Glomerular visceral epithelial cell (primary cell): ENCODE results near the gene PROSER3.
A peak's percentile ranks its signal among the peaks of the same experiment; 100 is the strongest.

Experiments
- DNase-seq: peaks from one replicate; pipeline ENCODE4 v3.0.0-alpha.2; 2016; ENCODE audit errors: extremely low spot score

Gene PROSER3

DNA sequence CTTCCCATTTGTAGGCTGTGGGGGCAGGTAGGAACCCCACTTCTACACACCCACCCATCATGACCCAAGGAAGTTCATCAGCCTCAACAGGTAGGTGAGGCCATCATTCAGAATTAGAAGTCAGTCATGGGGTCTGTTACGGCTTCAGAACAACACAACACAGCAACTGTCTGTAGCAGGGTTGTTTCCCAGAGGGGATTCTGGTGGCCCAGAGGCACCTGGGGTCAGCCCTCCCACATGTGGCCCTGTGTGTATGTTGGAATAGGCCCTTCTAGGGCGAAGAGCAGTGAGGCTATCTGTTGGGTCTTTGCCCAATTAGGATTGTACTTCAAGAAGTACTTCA, 19.1 kb upstream of the PROSER3 start:
- no peak for DNase-seq

DNA sequence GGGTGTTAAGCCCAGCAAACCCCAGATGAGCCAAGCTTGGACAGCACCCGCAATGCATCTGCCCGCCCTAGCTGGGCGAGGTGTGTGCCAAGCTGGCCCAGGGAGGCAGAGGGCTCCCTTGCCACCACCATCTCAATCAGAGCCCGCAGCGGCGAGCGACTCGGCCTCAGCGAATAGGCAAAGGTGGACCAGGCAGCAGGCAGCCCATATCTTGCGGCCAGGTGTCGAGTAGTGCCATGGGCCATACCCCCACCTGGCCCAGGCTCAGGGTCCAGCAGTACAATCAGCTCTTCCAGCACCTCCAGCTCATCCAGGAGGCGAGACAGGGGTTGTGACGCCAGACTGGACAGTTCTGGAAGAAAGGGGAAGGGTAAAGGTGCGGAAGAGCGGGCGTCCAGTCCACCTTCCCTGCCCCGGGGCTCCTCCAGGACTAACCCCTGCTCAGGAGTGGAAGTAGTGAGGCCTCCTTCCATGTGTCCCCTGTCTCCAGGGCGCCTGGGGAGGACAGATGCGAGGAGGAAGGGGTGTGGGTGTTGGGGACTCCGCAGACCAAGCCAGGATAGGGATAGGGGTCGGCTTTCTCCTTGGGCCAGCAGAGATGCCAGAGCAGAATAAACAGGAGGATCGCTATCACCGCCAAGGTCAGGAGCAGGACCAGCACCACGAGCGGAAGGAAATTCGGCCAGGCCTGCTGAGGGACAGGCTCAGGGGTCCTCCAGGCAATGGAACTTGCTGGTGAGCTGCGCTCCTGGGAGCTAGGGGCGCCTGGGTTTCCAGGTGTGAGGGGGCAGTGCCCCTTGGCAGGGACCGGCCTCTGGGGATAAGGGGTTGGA, 18.5 kb upstream of the PROSER3 start:
- no peak for DNase-seq

DNA sequence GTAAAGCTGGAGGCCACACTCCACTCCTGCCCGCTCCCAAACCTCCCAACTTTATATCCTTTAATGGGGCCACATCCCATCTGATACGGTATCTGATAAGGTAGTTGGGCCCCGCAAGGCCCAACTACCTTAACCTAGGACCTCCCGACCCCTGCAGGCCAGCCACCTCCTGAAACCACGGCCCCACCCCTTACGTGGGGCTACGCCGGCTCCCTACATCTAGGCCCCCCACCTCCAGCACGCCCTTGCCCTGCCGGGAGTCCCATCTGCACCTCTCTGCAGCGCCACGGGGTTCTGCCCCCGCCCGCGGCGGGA, 17.9 kb upstream of the PROSER3 start:
- DNase-seq, result no peak

DNA sequence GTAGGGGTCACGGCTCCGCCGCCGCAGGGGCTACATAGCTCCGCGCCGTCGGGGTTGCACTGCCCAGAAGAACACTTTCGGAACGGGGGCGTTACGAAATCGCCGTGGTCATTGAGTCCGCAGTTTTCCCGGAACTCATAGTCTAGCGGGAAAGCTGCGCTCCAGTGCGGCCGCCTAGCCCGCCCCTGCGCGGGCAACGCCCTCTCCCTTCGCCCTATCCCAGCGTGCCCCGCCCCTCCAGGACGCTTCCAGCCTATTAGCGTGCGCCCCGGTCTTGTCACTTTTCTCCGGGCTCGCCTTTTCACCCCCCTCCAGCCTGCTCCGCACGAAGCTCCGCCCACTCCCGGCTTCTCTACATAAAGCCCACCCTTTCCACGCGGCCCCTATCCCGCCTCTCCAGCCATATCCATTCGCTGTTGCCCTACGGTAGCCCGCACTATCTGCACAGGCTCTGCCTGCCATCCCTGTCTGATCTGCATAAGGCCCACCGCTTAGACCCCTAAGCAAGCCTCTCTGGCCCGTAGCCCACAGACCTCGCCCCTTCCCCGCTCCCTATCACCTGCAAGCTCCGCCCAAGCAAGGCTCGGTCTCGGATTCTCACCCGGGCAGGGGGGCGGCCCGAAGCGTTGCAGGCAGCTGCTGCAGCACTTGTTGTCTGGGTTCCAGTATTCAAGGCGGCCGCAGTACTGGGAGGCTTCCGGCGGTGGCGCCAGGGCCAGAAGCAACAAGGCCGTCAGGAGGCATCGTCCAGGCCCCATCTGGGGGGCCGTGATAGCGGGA, 17.4 kb upstream of the PROSER3 start:
- DNase-seq, result peak; percentile 98

DNA sequence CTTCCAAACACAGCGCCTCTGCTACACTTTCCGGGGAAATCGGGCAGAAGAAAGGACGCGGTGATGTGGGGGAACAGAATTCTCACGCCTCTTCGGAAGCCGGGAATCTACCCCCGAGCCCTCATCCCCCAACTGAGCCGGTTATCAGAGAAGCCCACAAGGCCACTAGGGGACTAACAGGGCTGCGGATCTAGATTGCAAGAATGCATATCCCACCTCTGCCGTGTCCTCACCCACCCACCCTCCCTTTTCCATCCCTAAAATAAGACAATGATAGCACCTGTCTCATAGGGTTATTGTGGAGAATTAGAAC, 16.8 kb upstream of the PROSER3 start:
- DNase-seq, result no peak

DNA sequence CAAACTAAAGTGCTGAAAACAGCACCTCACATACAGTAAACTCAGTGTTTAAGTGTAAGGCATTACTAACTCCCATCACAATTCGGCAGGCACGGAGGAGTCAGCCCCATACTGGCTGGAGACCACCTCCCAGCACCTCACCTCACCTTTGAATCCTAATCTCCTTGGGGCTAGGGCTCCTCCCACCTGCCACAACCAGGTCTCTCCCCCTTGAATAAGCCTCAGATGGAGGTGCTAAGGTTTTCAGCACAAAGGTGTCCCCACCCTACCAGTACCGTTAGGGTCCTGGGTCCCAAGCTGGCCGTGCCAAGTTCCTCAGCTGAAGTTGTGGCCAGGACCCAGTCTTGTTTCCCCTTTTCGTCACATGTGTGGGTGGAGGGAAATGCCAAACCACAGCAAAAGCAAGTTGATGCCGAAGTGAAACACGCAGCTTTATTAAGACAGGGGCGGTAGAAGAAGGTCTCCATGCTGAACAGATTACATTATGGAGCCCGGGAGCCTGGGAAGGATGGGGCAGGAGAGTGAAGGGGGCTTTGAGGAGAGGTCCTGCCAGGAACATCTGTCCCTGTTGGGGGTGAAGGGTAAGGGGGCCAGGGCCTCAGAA, 15.8 kb upstream of the PROSER3 start, which contains the start of gene IGFLR1:
IGFLR1 (minus strand) TSS at position 332 of the 604 bp plus-strand sequence. CDS start 1,272 bp downstream, outside the sequence.
- DNase-seq, result no peak

DNA sequence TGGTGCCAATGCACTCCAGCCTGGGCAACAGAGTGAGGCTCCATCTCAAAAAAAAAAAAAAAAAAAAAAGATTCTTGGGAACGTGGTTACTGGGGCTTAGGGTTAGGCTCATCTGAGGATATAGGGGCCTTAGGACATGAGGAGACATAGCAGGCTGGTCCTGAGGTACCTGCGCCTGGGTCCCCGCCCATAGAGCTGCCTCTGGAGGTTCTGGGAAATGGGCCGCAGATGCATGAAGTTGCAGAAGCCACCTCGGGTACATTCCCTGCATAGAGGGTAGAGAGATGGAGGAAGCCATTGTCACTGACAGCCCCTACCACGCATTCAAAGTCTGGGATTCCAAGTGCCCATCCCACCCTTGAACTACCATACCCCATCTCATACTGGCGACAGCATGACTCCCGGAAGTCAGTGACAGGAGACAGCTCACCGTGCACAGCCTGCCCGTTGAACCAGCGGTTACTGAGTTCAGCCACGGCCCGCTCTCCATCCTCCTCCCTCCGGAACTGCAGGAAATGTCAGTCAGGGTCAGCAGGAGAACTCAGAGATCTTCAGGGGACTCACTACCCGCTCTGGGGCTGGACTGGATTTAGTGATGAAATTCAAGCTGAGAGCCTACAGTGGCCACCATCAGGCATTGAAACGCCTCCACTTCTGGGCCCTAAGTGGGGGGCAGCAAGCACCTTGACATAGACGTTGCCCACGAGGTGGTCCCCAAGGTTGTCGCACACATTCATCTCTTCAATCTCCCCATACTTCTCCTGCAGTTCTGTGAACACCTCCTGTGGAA, 14.1 kb upstream of the PROSER3 start:
- DNase-seq, result no peak

DNA sequence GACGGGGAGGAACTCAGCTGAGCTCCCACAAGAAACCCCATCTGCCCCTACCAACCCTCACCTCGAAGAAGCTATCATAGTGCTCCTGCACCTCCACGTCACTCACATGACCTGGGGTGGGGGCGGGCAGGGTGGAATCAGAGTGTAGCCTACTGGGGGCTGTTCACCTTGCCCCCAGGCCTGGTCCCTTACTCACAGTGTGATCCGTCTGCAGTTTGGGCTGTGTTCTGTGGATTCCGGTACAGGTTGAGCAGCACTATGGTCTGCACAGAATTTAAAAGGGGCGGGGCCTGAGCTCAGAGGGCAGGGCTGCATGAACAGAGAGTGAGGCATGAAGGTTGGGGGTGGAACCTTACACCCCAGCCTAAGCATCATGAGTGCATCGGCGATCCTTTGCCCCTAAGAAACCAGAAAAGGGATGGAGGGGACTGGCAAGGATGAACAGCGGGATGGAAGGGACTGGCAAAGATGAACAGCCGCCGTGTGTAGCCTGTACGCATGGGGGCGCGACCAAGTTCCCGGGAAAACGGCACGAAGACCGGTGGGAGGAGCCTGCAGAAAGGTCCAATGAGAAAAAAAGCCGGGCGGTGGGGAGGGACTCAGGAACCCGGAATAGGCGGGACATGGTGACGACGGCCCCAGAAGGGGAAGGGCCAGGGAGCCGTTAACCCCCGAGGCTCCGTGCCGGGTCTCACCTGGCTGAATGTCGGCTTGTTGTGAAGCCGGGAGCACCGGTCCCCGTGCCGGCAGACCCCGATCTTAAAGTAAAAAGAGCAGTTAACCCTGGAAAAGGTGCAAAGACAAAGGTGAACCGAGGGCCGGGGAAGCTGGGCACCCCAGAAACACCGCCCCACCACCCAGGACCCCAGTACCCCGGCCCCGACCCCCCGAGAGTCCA, 13.3 kb upstream of the PROSER3 start:
- peak; percentile 95 for DNase-seq

DNA sequence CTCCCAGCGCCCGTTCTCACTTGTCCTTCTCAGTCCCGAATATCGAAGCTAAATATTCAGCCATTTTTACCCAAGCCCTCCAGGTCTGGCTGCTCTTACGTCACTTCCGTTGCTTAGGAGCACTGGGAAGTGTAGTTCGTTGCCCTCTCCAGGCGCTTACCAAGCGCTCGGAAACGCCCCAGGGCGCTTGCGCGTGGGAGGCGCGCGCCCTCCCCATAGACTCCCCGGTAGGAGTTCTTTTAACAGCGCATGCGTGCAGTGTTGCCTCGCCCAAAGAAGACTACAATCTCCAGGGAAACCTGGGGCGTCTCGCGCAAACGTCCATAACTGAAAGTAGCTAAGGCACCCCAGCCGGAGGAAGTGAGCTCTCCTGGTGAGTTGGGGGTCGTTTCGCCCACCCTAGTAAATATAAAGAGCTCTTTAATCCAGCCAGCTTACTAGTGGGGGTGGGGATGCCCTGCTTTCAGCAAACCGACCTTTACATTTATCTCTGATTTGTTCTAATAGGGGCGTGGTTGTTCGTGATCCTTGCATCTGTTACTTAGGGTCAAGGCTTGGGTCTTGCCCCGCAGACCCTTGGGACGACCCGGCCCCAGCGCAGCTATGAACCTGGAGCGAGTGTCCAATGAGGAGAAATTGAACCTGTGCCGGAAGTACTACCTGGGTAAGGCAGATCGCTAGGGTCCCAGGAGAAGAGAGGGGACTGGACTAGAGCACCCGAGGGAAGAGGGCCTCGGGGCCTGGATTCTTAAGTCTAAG, 12.5 kb upstream of the PROSER3 start, which contains the start of the genes PSENEN and U2AF1L4:
PSENEN (plus strand) TSS at position 324 of the 759 bp plus-strand sequence; CDS start at position 604, 280 bp downstream.
U2AF1L4 (minus strand) TSS at position 91 of the 759 bp plus-strand sequence; CDS start at position 64, 27 bp downstream.
- DNase-seq, result peak; percentile 100

DNA sequence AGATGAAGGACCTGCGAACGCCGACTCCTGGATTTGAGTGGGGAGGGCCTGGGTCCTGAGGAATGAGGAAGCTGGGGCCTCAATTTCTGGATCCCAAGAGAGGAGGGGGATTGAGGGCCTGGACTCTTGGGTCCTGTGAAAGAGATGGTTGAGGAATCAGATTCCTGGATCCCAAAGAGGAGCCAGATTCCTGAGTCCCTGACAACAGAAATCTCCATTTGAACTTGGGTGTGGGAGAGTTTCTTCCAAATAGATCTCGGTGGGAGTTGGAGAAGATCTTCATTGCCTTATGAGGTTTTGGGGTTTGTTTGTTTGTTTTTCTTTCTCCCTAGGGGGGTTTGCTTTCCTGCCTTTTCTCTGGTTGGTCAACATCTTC, 11.9 kb upstream of the PROSER3 start:
- DNase-seq, result no peak

DNA sequence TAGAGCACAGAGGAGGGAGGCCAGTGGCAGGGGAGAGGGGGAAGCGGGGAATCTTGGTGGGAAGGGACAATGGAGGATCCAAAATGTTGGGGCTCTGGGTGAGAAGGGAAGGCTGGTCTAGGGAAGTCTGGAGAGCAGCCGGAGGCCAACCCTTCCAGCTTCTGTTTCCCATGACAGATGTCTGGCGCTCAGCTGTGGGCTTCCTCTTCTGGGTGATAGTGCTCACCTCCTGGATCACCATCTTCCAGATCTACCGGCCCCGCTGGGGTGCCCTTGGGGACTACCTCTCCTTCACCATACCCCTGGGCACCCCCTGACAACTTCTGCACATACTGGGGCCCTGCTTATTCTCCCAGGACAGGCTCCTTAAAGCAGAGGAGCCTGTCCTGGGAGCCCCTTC, 11.4 kb upstream of the PROSER3 start:
- DNase-seq, result no peak

DNA sequence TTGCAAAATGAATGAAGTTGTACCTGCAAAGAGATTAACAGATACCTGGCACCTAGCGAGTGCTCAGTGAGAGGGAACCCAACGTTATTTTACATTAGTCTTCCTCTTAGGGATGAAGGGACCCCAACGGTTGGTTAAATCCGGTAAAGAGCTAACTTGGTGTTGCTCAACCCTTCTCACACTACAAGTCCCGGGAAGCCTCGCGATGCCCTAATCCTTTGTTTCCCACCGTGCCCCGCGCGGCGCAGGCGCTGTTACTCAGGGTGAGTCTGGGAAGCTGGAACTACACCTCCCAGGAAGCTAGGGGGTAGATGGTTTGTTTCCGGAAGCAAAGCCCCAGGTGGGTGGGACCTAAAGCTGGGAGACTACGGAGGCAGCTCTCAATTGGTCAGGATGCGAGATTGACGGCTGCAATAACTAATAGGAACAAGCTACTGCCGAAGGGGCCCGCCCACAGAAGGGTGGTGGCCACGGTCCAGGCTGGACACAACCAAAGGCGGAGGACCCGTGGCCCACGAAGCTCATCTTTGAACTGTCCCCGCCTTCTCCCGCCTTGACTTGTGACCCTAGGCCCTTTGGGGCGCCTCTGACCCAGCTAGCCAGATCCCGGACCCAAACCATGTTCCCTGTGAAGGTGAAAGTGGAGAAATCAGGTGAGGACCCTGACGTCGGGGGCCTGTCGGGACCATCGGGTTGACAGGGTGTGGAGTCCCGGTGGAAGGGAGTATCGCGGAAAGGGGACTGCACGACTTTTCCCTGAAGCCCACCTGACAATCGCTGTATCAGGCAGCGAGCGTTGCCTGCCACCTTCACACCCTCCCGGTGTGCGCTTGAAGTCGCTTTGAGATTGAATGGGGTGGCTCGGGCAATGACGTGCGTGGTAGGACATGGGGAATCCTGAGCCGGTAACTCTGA, 9.6 kb upstream of the PROSER3 start, which contains the start of gene LIN37:
LIN37 (plus strand) TSS at position 471 of the 915 bp plus-strand sequence; CDS start at position 620, 149 bp downstream.
- DNase-seq, result peak; percentile 99

DNA sequence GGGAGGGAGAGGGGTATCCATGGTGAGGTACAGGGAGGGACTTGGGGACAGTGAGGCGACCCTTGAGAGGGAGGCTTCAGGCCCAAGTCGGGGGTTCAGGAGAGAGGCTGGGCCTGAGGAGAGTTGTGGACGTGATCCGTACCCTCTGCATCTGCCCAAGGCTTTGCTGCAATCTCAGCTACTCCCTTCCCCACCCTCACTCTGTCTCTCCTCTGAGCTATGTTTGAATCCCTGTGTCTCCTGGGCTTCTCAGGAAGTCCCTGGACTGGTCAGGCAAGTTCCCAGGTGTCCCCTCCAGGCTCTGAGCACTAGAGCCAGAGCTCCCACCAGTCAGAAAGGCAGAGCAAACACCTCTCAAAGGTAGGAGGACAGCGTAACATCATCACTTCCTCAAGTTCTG, 7.8 kb upstream of the PROSER3 start:
- DNase-seq, result no peak

DNA sequence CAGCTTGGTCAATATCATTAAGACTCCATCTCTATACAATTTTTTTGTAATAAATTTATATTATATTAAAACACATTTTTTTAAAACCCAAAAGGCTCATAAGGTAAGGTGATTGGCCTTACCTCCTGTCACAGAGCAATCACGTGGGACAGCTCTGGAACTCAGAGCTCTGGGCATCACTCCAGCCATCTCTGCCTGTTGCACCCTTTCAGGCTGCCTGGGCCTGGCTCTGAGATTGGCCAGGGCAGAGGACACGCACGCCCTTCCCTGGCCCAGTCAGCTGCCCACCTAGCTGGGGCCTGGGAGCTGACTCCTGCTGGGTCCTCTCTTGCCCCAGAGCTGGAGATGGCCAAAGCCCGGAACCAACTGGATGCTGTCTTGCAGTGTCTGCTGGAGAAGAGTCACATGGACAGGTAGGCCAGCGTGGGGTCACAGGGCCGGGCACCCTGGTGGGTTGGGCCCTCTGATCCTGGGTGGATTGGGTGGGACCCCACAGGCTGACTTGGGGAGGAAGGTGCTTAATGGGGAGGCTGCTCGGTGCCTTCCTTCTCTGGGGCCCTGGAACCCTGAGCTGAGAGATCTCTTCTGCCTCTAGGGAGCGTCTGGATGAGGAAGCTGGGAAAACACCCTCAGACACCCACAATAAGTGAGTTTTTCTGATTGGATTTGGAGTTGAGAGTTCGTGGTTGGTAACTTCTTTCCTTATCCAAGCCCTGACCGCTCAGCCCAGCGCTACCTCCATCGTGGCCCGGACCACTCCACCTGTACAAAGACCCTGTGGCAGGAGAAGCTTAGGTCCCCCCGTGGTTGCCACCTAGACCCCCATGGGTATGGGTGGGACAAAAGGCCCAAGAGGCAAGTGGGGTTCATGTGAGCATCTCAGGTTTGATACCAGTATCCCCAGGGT, 5.9 kb upstream of the PROSER3 start:
- DNase-seq, result no peak

DNA sequence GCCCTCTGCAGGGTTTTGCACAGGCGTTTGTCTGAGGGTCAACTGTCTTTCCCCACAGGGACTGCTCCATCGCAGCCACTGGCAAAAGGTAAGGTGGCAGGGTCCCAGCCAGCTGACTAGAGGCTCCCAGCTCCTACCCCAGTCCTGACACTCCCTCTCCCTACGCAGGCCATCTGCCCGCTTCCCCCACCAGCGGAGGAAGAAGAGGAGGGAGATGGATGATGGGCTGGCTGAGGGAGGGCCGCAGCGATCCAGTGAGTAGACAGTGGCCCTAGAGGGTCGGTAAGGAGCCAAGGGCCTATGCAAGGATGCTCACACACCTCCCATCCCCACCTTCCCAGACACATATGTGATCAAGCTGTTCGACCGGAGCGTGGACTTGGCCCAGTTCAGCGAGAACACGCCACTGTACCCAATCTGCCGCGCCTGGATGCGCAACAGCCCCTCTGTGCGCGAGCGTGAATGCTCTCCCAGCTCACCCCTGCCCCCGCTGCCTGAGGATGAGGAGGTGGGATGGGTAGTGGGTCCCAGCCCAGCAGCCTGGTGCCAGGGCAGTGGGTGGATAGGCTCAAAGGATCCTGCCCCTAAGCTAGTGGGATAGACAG, 5.1 kb upstream of the PROSER3 start:
- DNase-seq, result no peak

DNA sequence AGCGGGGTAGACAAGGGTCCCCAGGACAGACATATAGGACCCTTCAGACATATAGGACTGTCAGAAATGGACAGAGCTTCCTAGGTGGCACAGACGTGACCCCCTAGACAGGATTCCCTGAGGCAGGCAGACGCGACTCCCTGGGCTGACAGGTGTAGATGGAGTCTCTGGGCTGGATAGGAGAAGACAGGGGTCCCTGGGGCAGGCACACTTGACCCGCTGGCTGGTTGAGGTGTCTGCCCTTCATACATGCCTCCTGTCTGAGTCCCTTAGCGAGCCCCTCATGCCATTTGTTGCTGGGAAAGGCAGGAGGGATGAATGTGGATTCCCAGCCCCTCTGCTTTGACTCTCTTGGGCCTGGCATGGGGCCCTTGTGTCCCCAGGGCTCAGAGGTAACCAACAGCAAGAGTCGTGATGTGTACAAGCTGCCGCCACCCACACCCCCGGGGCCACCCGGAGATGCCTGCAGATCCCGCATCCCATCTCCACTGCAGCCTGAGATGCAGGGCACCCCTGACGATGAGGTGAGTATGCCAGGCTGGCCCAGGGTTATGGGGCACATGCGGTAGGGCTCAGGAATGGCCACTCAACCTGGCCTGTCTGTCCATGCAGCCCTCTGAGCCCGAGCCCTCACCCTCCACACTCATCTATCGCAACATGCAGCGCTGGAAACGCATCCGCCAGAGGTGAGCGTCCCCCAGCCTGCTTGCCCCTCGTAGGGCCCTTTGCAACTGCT, 4.2 kb upstream of the PROSER3 start:
- DNase-seq, result no peak
